Dendritic cell treated with granulocyte-macrophage colony-stimulating factor and Interleukin-4, amounts not matched to agents 40 ng/mL and 50 ng/mL, for 4 days (primary cell): ENCODE data around the gene HOXA9.

ENCODE experiments used
- H3K27ac Mint-ChIP-seq: one replicate; pipeline ENCODE4 v1.8.0; 2022; ENCODE audit warnings: mild to moderate bottlenecking, mixed read lengths
- H3K27me3 Mint-ChIP-seq: one replicate; pipeline ENCODE4 v1.8.0; 2022; ENCODE audit warnings: mild to moderate bottlenecking, mixed read lengths
- H3K36me3 Mint-ChIP-seq: one replicate; pipeline ENCODE4 v1.8.0; 2022; ENCODE audit warnings: low read depth, mixed read lengths
- H3K4me1 Mint-ChIP-seq: one replicate; pipeline ENCODE4 v1.8.0; 2022; ENCODE audit warnings: low read depth, mixed read lengths
- H3K4me3 Mint-ChIP-seq: one replicate; pipeline ENCODE4 v1.8.0; 2022; ENCODE audit warnings: mild to moderate bottlenecking, moderate library complexity, mixed read lengths
- H3K9me3 Mint-ChIP-seq: one replicate; pipeline ENCODE4 v1.8.0; 2022; ENCODE audit warnings: mixed read lengths
- intact Hi-C: fragments of 100-400 bp; cut with micrococcal nuclease; formaldehyde crosslinking; loops from one replicate; pipeline ENCODE4 v1.15.0; 2022

HOXA9 gene

GRCh38 chr7:27156508-27156898 is 8.8 kb downstream of the HOXA9 start, which contains the start of gene HOXA7:
HOXA7 (minus strand) TSS chr7:27156675; CDS start chr7:27156545, 130 bp downstream.
- no peaks in the 10 kb centered on the region for H3K9me3 Mint-ChIP-seq
- intact Hi-C loops = loop anchor here (10.0 kb wide), 1 partner anchor 62 kb away; the partner anchor contains the start of gene HOXA1
- H3K4me3 Mint-ChIP-seq = peak within 1 kb of the TSS; percentile 73
- H3K27ac Mint-ChIP-seq = no peak within 1 kb of the TSS
- H3K36me3 Mint-ChIP-seq = no peaks in the 10 kb centered on the region
- peaks cover 64% of the 10 kb centered on the region for H3K4me1 Mint-ChIP-seq
- peaks cover 93% of the 10 kb centered on the region for H3K27me3 Mint-ChIP-seq

DNA sequence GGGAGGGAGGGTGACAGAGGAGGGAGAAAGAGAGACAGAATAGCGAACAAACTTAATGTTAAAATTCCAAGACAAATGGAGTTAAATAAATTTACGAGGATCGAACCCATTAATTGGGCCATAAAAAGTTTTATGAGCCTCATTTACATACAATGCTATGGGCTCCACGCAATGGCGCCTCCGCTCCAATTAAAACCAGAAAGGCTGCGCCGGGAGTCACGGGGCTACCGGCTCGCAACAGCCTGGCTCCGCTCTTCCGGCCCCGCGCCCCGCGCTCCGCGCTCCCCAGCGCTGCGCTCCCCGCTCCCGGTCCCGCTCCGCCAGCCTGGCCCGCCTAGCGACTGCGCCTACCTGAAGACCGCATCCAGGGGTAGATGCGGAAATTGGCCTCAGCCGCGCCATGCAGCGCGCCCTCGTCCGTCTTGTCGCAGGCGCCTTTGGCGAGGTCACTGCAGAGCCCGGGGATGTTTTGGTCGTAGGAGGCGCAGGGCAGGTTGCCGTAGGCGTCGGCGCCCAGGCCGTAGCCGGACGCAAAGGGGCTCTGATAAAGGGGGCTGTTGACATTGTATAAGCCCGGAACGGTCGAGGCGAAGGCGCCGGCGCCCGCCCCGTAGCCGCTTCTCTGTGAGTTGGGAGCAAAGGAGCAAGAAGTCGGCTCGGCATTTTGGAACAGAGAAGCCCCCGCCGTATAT is 9.4 kb downstream of the HOXA9 start:
- intact Hi-C loops = loop anchor here (10.0 kb wide), 1 partner anchor 61 kb away; the partner anchor contains the start of gene HOXA1
- peaks cover 99% of the 10 kb centered on the region for H3K27me3 Mint-ChIP-seq
- H3K27ac Mint-ChIP-seq = no peak overlapping the region
- no peaks in the 10 kb centered on the region for H3K9me3 Mint-ChIP-seq
- no peaks in the 10 kb centered on the region for H3K36me3 Mint-ChIP-seq
- H3K4me1 Mint-ChIP-seq = peaks cover 69% of the 10 kb centered on the region
- H3K4me3 Mint-ChIP-seq = peak overlapping the region; percentile 73

- H3K4me1 Mint-ChIP-seq = peaks cover 73% of the 10 kb centered on the region
- no peaks in the 10 kb centered on the region for H3K36me3 Mint-ChIP-seq
- peaks cover 99% of the 10 kb centered on the region for H3K27me3 Mint-ChIP-seq
- peak overlapping the region; percentile 71 for H3K4me3 Mint-ChIP-seq
- no peaks in the 10 kb centered on the region for H3K9me3 Mint-ChIP-seq
- intact Hi-C loops = loop anchor here (10.0 kb wide), 1 partner anchor 60 kb away; the partner anchor contains the start of gene HOXA1
- H3K27ac Mint-ChIP-seq = no peak overlapping the region
These were observed 10.2 kb downstream of the HOXA9 start for GRCh38 chr7:27154901-27155815.

GRCh38 chr7:27154369-27154768 is 11.0 kb downstream of the HOXA9 start:
- no peak overlapping the region for H3K27ac Mint-ChIP-seq
- H3K36me3 Mint-ChIP-seq = no peaks in the 10 kb centered on the region
- peaks cover 99% of the 10 kb centered on the region for H3K27me3 Mint-ChIP-seq
- intact Hi-C loops = loop anchor here (10.0 kb wide), 1 partner anchor 60 kb away; the partner anchor contains the start of gene HOXA1
- H3K4me1 Mint-ChIP-seq = peaks cover 66% of the 10 kb centered on the region
- H3K9me3 Mint-ChIP-seq = no peaks in the 10 kb centered on the region
- peak overlapping the region; percentile 71 for H3K4me3 Mint-ChIP-seq

DNA sequence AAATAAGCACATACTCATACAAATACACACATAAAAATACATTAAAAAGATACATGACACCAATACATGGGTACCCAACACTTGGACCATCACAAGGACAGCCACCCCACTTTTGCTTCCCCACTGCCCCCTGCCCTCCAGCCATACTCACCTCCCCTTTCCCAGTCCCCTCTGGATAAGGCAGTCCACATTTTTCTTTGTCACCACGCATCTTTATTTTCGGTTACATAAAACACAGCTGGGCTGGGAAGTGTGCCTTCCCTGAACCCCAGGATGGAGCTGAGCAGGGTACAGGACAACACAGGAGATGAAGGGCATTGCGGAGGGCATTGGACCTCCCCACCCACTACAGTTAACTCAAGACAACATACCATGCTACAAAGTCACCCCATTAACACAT is 11.8 kb downstream of the HOXA9 start:
- intact Hi-C loops = loop anchor here (10.0 kb wide), 1 partner anchor 59 kb away; the partner anchor contains the start of gene HOXA1
- H3K27ac Mint-ChIP-seq = no peak overlapping the region
- peaks cover 99% of the 10 kb centered on the region for H3K27me3 Mint-ChIP-seq
- H3K36me3 Mint-ChIP-seq = no peaks in the 10 kb centered on the region
- H3K4me3 Mint-ChIP-seq = no peak overlapping the region
- no peaks in the 10 kb centered on the region for H3K9me3 Mint-ChIP-seq
- peaks cover 62% of the 10 kb centered on the region for H3K4me1 Mint-ChIP-seq

- Mint-ChIP-seq H3K36me3 (no peaks in the 10 kb centered on the region), H3K27ac (no peak overlapping the region), H3K27me3 (peaks cover 99% of the 10 kb centered on the region), H3K9me3 (no peaks in the 10 kb centered on the region), H3K4me1 (peaks cover 62% of the 10 kb centered on the region), H3K4me3 (no peak overlapping the region)
- intact Hi-C loops = loop anchor here (10.0 kb wide), 1 partner anchor 58 kb away; the partner anchor contains the start of gene HOXA1
These were observed 12.4 kb downstream of the HOXA9 start for GRCh38 chr7:27152816-27153442.

GRCh38 chr7:27151931-27152815 is 13.2 kb downstream of the HOXA9 start, which contains the start of gene HOXA3:
HOXA3 (minus strand) TSS chr7:27152583; CDS start chr7:27110640, 41,943 bp downstream.
- peak within 1 kb of the TSS; percentile 70 for H3K4me3 Mint-ChIP-seq
- peak within 1 kb of the TSS; percentile 7 for H3K27ac Mint-ChIP-seq
- no peaks in the 10 kb centered on the region for H3K36me3 Mint-ChIP-seq
- no peaks in the 10 kb centered on the region for H3K9me3 Mint-ChIP-seq
- peaks cover 98% of the 10 kb centered on the region for H3K27me3 Mint-ChIP-seq
- H3K4me1 Mint-ChIP-seq = peaks cover 61% of the 10 kb centered on the region
- intact Hi-C loops = loop anchor here (10.0 kb wide), 1 partner anchor 57 kb away; the partner anchor contains the start of gene HOXA1

GRCh38 chr7:27151341-27151930 is 13.9 kb downstream of the HOXA9 start:
- no peaks in the 10 kb centered on the region for H3K9me3 Mint-ChIP-seq
- H3K36me3 Mint-ChIP-seq = no peaks in the 10 kb centered on the region
- intact Hi-C loops = loop anchor here (10.0 kb wide), 1 partner anchor 57 kb away; the partner anchor contains the start of gene HOXA1
- H3K27ac Mint-ChIP-seq = peak overlapping the region; percentile 7
- peaks cover 65% of the 10 kb centered on the region for H3K4me1 Mint-ChIP-seq
- peaks cover 98% of the 10 kb centered on the region for H3K27me3 Mint-ChIP-seq
- H3K4me3 Mint-ChIP-seq = peak overlapping the region; percentile 70

- Mint-ChIP-seq H3K4me1 (peaks cover 58% of the 10 kb centered on the region), H3K36me3 (no peaks in the 10 kb centered on the region), H3K9me3 (no peaks in the 10 kb centered on the region), H3K4me3 (peak overlapping the region; percentile 70), H3K27me3 (peaks cover 98% of the 10 kb centered on the region), H3K27ac (peak overlapping the region; percentile 7)
- intact Hi-C loops = loop anchor here (10.0 kb wide), 1 partner anchor 56 kb away; the partner anchor contains the start of gene HOXA1
These were observed 14.6 kb downstream of the HOXA9 start for GRCh38 chr7:27150568-27151340.

DNA sequence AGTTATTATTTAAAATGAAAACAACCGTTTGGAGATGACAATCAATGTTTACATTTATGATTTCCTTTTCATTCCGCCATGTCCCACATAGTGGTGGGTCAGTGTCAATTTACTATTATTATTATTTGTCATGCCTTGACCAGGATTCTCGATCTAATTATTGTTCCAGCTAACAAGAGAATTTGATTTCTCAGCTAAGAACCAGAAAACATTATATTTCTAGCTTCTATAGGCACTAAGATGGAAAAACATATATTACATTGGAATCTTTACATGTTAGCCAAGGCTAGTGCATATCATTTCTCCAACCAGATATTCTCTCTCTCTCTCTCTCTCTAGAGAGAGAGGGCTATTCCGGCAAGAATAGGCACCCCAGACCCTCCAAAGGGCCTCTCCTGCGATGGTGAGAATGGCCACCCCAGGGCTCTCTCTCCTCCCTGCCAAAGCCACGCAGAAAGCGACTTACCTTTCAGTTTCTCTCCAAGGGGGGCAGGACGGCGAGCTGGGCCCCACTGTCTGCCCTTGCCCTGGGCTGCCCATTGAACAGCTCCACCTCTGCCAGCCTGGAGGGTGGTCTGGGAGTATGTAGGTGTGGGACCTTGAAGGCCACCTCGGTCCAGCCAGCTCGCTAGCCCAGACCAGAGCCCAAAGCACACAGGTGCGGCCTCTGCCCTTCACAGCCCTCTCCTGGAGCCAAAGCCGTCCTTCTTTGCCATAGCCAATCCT is 15.3 kb downstream of the HOXA9 start:
- Mint-ChIP-seq H3K36me3 (no peaks in the 10 kb centered on the region), H3K4me1 (peaks cover 57% of the 10 kb centered on the region), H3K27ac (no peak overlapping the region), H3K4me3 (peak overlapping the region; percentile 70), H3K9me3 (no peaks in the 10 kb centered on the region), H3K27me3 (peaks cover 98% of the 10 kb centered on the region)
- intact Hi-C loops = loop anchor here (5.0 to 10.0 kb wide), 2 partner anchors 55 to 288 kb away; partner anchors contain the start of genes HOXA1 and SKAP2
